Astrocyte of the spinal cord (primary cell): ENCODE results near the gene ZNF335.
"Not testable (repeated sequence)": the region's sequence is repeated elsewhere in the genome, so short reads cannot be mapped to it uniquely, and the experiment has no call there.

Source experiments
- DNase-seq: peaks from one replicate; pipeline ENCODE4 v3.0.0; 2011; ENCODE audit warnings: low read depth, low spot score
- H3K4me3 ChIP-seq: 2 replicates; pipeline ENCODE4 v1.5.1; 2011; ENCODE audit warnings: low read depth, mild to moderate bottlenecking, low read length, moderate library complexity
- CTCF ChIP-seq: IDR thresholded peaks from 2 replicates; pipeline ENCODE4 v1.5.1; 2012; ENCODE audit warnings: low read depth, mild to moderate bottlenecking, low read length, inconsistent platforms
- in situ Hi-C: cut with HindIII; loops from 2 replicates; pipeline ENCODE4 v1.10.0; 2017; ENCODE audit warnings: low sequenced_read_pairs

Gene ZNF335

DNA sequence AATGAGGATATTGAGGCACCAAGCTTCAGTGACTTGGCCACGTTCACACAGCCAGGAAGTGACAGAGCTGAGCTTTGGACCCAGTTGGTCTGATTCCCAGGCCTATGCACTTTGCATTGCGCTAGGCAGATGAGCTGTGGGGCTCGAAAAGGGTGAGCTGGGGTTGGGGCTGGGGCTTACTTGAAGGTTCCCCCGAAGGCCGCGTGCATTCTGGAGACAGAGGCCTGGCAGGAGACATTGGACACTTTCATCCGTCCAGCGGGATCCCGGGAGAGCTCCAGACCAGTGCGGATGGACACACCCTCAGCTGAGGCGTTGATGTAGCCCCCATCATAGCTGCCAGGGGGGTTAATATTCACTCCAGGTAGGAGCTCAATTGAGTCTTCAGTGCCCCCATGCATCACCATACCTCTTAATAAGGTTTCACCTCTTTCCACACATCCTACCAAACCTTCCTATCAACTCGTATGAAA, 62.6 kb downstream of the ZNF335 start:
- no peak for TF ChIP-seq CTCF
- DNase-seq: no peak
- no peak overlapping the region for H3K4me3 ChIP-seq
- in situ Hi-C loops: no loop called here

DNA sequence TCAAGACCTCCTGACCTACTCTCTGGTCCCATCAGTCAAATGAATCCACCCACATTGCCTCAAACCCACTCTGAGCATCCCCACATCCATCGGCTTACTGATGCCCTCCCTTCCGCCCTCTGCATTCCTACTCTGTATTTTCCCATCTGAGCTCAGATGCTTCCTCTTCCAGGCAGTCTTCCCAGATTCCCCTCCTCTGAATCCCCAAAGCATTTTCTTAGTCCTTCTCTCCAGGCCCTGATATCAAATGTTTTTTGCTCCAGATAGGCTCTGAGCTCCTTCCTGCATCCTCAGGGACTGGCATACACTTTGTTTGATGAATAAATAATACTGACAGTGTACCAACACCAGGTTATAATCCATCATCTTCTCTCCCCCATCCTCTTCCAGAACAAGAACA, 63.9 kb downstream of the ZNF335 start:
- DNase-seq: no peak
- TF ChIP-seq CTCF: no peak
- in situ Hi-C loops: no loop called here
- H3K4me3 ChIP-seq: no peak overlapping the region

GRCh38 chr20:45907219-45907948, 64.6 kb downstream of the ZNF335 start:
- no peak for TF ChIP-seq CTCF
- DNase-seq: no peak
- in situ Hi-C loops: no loop called here
- H3K4me3 ChIP-seq: no peak overlapping the region

DNA sequence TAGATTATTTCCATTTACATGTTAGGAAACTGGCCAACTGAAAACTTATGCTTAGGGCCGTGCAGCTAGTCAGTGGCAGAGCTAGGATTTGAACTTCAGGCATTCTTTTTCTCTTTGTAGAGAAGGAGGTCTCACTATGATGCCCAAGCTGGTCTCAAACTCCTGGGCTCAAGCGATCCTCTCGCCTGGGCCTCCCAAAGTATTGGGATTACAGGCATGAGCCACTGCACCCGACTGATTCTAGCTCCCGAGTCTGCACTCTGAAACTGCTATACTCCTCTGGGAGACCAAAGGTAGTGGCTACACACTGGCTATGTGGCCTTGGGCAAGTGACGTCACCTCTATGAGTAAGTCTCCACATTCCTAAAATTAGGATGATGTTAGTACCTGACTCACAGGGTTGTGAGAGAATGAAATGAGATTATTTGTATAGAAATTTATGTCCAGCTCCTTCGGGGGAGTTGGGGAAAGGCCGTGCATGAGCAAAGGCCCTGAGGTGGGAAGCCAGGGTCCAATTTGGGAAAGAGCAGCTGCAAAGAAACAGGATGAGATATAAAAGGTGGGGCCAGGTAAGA, 66.4 kb downstream of the ZNF335 start:
- no peak overlapping the region for H3K4me3 ChIP-seq
- peak; percentile 67 for DNase-seq
- in situ Hi-C loops: no loop called here
- no peak for TF ChIP-seq CTCF

GRCh38 chr20:45904583-45905504, 67.2 kb downstream of the ZNF335 start:
- DNase-seq: no peak
- TF ChIP-seq CTCF: no peak
- in situ Hi-C loops: no loop called here
- no peak overlapping the region for H3K4me3 ChIP-seq

GRCh38 chr20:45902199-45902701, 69.8 kb downstream of the ZNF335 start:
- in situ Hi-C loops: no loop called here
- TF ChIP-seq CTCF: no peak
- DNase-seq: no peak
- no peak overlapping the region for H3K4me3 ChIP-seq

DNA sequence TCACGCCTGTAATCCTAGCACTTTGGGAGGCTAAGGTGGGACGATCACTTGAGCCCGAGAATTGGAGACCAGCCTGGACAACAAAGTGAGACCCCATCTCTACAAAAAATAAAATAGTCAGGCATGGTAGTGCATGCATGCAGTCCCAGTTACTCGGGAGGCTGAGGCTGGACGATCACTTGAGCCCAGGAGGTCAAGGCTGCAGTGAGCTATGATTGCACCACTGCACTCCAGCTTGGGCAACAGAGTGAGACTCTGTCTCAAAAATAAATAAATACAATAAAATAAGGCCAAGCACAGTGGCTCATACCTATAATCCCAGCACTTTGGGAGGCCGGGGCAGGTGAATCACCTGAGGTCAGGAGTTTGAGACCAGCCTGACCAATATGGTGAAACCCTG, 70.7 kb downstream of the ZNF335 start:
- DNase-seq, H3K4me3 ChIP-seq, in situ Hi-C loops: not testable (repeated sequence)
